GM21786 (cell line): Measurements from ENCODE around the gene ITPR2.
"Not testable (repeated sequence)": the region's sequence is repeated elsewhere in the genome, so short reads cannot be mapped to it uniquely, and the experiment has no call there.

Source experiments
- ATAC-seq: cut with Tn5 transposase; IDR thresholded peaks from one replicate; pipeline ENCODE4 v1.9.1; 2021; ENCODE audit not compliant: unreplicated experiment

Gene ITPR2

DNA sequence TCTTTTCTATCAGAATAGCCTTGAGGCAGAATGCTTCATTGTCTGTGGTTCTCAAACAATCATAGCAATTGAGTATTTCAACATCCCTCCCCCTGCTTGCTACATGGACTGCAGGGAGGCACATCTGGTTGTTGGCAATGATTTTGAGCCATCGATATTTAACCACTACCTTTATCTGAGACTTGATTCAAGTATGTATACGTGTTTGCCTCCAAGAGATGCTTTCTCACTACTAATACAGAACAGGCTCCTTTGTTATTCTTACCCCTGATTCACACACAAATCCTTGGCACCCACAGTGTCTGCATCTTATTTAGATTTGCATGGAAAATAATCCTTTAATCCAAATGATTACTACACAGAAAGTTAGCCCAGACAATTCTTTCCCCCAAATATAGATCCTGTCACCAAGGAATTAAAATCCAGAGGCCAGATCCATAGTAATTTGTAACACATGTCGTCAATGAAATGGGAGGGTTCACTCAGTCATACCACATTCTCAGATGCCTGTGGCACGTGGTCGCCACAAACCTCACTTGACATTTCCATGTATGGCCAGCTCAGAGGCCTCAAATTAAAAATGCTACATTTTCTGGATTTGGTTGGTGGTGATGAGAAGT is 199.3 kb downstream of the ITPR2 start:
- no peak for ATAC-seq

DNA sequence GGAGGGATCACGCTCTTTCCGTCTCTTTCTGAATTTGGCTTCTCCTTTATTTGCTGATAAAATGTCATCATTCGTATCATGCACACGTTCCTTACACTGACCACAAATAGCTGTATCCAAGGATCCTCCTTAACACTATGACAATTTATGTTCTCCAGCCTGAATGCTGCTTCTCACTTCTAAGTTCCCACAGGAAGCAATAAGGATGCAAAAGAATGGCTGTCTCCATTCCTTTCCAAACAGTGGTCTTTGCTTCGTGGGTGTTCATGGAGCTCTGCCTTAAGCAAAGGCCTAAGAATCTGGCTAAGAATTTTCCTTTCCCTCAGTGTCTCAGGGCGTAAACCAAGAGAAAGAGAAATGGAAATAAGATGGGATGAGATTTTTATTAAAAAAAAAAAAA is 200.2 kb downstream of the ITPR2 start:
- ATAC-seq: no peak

DNA sequence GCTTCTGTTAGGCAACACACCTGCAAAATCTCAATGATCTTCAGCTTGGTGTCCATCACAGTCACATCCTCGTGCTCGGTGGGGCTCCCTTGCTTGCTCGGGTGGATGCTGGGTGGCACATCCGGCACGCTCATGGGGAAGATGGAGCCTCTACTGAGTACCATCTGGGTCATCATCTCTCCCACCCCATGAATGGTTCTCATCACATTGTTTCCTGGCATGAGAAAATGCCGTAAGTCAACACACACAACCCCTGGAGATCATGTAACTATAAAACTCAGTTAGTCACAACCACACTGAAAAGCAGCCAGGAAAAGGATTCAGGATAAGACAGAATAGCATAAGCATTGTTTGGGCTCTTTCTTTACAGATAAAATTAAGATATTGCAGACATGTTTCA is 201.1 kb downstream of the ITPR2 start:
- no peak for ATAC-seq

DNA sequence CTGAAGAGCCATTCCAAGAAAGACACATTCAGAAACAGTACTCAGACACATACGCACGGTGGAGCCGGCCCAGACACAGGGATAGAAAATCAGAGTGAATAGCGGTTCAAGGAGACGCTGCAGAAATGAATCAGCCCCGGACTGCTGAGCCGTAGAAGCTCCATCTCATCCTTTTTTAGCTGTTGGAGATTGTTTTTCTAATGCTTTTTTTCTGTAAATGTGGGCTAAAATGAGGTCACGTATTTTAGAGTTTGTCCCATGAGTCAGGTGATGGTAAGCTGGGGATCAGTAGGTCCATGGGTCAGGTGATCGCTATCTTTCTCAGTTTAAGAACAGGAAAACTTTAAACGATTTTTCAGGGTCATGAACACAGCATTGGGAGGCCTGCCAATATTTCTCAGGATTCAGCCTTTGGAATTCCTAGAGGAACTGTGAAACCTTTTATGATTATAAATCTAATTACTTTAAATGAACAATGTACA is 202.4 kb downstream of the ITPR2 start:
- no peak for ATAC-seq

DNA sequence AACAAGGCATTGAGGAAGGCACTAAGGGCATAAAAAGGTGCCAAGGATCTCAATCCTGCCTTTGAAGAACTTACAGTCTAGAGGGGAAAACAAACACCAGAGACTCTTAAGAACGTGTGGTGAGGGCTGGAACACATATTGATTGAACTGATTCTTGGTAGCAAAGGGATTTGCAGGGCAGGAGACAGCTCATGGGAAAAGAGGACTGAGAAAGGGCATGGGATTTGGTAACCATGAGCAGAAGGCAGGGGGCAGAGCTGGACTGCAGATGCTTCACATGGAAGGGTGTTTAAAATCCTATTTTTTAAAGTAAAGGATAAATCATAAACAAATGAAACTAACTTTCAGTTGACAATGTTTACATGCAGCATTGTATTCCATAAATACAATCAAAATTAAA is 203.1 kb downstream of the ITPR2 start:
- ATAC-seq: no peak

DNA sequence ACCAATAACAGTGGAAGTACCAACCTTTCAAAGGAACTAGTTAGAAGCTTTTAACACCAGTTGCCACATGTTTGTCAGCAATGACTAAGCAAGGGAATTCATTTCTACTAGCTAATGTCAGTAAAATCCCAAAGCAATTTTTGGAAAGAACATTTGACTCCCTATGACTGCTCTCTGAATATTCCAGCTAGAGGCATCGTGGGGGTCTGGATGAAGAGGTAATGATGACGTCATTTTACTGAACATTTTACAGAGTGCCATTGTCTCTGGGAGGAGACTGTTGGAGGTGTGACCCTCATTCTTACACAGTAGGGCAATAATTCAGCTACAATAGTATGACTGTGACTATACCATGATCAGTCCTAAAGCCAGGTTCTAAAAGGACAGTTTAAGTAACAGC is 204.8 kb downstream of the ITPR2 start:
- ATAC-seq: no peak

DNA sequence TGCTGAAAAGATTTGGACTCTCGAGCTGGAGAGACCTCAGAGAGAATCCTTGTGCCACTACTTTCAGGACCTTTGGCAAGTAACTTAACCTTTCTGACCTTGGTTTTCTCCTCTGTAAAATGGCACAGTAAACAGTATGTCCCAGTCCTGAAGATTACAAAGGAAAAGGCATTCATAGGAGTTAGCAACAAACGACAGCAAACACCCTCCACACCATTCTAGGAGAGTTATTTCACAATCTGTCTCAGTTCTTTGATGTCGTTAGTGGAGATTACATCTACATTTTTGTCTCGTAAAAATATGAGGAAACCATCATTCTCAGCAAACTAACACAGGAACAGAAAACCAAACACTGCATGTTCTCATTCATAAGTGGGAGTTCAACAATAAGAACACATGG is 205.7 kb downstream of the ITPR2 start:
- ATAC-seq: no peak

DNA sequence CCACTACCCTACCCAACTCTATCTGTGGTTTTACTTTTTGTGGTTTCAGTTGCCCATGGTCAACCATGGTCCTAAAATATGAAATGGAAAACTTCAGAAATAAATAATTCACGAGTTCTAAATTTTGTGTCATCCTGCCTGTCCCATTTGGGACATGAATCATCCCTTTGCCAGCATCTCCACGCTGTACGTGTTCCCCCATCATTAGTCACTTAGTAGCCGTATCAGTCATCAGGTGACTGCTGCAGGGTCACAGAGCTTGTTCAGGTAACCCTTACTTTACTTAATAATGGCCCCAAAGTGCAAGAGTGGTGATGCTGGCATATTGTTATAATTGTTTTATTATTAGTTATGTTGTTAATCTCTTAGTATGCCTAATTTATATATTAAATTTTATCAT is 209.9 kb downstream of the ITPR2 start:
- ATAC-seq: no peak

DNA sequence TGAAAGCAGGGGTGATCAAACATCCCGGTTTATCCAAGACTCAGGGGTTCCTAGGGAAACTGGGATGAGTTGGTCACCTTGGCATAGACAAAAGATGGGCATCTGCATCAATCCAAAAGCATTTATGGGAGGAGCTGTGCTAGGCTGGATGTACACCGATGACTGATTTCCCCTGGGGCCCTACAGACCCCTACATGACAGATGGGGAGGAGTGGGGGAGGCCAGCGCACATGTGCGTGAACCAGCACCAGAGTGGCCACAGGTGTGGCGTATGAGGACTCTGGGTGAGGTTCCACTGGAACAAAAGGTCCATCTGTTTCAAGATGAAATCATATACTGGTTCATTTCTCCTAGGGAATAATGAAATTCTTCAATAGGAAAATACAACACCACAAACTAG is 210.4 kb downstream of the ITPR2 start:
- ATAC-seq: no peak

DNA sequence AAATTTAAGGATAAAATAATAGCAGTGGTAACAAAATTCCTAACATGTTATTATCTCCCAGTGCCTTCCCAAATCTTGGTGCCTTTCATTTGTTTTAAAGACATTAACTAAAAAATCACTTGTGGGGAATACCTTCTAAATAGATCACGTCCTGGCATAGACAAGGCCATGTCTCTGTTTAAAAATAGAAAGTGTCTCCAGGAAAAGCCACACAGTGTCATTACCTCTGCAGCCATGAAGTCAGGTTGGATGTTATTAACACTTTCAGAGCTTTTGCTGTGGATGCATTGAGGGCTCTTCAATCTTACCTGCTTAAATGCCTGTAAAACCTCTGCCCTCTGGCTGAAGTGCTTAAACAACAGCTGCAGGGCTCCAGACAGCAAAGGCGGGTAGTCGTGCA is 211.1 kb downstream of the ITPR2 start:
- no peak for ATAC-seq

DNA sequence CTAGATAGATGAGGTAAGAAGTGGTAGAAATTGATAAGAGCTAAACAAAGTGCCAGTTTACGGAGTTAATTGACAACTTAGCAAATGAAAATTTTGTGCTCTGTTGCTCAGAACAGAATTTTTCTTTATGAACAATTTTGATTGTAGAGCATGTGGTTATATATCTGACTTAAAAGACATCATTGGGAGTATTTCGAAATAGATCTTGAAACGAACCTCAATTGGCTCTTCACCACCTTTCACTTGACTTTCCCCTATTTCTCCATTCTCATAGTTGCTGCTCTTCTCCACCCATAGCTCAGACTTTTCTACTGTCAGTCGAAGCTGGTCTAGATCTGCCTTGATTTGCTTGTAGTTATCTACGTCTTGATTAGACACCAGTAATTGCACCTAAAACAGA is 212.1 kb downstream of the ITPR2 start:
- ATAC-seq: no peak

DNA sequence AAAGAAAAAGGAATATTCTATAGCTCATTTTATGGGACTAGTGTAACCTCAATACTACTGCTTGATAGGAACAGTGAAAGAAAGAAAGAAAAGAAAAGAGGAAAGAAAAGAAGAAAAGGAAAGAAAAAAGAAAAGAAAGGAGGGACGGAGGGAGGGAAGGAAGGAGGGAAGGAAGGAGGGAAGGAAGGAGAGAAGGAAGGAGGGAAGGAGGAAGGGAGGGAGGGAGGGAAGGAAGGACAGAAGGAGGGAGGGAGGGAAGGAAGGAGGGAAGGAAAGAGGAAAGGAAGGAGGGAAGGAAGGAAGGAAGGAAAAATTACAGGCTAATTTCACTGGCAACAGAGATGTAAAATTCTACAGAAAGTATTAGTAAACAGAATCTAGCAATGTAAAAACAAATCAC is 215.5 kb downstream of the ITPR2 start:
- no peak for ATAC-seq

DNA sequence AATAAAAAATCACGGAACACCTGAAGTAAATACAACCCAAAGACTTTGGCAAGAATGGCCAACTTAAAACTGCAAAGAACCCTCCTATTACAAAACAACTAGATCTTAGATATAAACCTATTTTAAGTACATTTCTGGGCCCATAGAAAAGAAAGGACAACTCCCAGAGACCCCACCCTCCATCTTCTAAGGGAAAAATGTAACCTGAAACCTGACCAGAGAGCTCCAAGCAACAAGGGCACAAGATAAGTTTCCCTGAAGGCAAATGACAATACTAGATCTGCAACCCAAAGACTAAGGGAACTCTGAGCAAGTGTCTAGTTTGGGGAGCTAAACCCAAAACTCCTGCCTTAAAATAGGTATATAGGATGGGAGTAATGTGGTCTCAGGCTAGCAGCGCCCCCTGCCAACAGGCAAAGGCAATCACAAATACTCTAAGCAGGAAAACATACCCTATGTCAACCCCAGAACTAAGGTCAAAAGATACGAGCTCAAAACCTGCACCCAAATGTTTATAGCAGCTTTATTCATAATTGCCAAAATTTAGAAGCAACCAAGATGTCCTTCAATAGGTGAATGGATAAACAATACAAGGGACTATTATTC is 218.9 kb downstream of the ITPR2 start:
- no peak for ATAC-seq

DNA sequence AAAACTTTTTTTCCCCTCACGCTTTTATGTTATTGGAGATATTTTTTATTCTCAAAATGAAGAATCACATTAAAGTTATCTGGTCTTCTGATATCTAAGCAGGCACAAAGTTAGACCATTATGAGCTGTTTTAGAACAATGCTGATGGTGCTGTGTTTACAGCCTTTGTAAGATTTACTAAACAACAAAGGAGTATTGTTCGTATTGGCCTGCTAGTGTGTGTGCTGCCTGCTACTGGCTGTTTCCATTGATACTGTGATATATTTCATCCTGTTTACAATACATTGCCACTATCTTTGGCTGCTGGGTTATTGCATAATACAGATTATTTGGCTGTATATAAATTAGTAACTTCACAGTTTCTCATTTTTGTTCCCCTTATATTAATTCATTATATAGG is 220.8 kb downstream of the ITPR2 start:
- ATAC-seq: no peak

DNA sequence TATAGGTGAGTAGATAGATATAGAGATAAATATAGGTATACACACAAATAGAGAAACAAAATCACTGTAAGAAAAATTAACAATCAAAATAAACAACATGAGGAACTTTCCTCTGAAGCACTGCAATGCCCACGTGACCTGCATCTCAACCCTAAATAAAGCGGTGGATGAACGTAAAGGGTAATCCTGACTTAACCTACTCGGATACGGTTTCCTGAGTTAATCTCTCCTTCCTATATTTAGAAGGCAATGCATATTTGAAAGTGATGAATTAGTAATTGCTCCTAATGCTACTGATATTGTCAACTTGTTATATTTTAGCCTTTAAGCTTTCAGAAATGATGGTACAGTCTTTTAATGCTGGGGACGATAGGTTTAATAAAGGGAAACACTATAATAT is 221.4 kb downstream of the ITPR2 start:
- no peak for ATAC-seq

DNA sequence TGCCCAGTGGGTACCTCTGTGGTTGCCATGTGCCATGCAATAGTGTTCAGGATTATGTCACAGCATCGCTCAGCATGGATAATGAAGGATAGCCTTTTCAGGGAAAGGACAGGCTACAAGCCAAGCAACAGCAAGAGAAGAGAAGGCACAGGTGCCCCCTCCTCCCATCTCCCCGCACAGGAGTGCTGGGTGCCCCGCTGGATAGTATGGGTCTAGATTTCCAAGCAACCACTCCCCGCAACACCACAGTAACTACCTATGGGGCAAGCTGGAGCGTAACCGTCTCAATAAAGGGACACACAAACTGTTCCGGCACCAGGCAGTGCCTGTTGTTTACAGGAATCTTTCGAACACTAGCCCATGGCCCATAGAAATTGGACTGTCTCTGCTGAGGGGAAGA is 222.2 kb downstream of the ITPR2 start:
- ATAC-seq: no peak

DNA sequence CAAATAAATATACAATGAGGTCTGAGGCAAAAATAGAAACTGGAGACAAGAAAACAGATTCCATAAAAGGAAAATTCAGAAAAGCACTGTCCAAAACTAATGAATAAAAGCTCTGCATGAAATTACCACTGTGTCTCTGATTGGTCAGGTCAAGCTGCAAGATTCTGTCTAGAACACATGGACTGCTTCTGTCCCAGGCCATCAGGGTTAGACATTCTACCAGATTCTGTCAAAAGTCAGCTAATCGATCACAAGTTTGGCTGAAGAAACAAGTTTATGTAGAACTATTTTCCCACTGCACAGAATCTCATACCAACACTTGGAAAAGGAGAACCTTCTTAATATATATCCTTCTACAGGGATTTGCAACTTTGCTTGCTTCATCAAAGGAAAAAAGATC is 223.0 kb downstream of the ITPR2 start:
- no peak for ATAC-seq

DNA sequence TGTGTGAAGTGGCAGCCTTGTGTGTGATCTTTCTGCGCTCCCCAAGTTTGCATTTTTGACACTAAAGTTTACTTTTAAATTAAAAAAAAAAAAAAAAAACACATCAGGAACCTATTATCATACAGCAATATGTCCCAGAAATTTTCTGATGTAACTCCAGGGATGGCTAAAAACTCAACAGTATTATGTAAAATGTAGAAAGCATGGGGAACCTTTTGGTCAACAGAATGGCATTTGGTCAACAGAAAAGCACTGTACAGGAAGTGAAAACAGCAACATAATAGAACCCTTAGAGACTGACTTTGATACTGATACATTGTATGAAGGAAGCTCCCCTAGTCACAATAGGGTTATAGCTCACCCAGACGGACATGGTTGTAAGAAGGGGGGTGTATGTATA is 224.3 kb downstream of the ITPR2 start:
- ATAC-seq: no peak

DNA sequence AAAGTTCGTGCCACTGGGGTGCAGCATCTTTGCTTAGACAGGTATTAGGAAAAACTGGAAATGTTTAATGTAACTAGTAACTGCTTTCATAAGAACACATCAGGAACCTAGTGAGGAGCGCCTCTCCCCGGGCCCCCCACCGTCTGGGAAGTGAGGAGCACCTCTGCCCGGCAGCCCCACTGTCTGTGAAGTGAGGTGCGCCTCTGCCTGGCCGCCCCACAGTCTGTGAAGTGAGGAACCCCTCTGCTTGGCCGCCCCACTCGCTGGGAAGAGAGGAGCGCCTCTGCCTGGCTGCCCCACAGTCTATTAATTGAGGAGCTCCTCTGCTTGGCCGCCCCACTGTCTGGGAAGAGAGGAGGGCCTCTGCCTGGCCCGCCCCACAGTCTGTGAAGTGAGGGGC is 224.7 kb downstream of the ITPR2 start:
- no peak for ATAC-seq

DNA sequence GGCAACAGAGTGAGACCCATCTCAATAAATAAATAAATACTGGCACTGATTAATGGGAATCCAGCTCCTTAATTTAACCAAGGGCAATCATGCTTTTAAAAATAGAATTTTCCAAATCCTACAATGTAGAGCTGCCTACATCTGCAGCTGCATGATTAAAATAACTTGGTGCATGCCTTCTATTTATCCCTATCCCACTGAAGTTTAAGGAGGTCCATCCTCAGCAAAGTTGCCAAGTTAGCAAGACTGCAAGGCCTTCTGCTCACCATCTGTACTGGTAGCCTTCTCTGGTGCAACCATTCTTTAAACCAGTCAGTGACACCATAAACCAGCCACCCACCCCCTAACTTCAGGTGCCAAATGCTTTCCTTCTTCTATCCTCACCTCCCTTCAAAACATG is 226.1 kb downstream of the ITPR2 start:
- ATAC-seq: no peak

DNA sequence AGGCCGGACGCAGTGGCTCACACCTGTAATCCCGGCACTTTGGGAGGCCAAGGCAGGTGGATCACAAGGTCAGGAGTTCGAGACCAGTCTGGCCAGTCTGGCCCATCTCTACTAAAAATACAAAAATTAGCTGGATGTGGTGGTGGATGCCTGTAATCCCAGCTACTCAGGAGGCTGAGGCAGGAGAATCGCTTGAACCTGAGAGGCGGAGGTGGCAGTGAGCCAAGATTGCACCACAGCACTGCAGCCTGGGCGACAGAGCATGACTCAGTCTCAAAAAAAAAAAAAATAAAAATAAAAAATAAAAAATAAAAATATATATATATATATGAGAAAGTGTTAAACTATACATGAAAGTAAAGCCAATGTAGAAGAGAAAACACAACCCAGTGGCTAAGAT is 228.2 kb downstream of the ITPR2 start:
- not testable (repeated sequence) for ATAC-seq

DNA sequence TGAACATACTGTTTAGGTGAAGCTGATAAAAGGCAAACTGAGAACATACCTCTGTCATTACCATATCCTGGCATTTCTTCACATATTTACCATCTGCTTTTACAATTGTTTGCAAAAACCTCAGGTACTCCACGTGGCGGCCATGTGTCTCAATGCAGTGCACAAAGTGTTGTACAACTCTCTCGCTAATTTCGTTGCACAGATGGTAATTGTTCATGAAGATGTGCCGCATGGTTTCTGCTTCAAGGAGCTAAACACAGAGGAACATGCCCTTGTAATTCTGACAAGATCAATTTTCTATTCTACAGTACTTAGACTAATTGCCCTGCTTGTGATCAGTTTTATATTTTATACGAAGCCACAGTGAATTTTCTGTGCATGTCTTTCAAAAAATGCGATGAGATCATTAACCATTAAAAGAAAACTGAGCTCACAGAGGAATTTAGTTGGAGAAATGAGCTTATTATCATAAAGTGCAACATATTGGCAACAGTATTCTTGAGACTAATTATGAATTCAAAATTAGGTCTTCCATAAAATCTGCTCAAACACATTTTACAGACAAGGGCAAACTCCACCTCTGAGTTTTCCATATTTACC is 233.8 kb downstream of the ITPR2 start:
- no peak for ATAC-seq

DNA sequence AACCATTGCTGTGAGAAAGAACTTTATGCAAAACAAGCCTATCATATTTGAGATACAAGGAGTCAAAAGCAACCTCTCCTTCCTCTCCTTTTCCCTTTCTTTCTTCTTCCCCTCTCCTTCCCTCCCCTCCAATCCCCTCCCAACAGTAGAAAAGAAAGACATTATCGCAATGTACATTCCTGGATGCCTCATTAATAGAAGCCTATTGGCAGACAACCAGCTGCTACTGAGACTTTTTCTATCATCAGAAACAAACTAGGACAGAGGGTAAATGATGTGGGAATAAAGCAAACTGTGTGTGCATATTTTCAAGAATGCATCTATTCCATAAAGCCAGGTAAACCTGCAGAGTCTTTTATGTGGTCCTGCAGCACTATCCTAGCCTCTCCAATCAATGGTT is 237.2 kb downstream of the ITPR2 start:
- no peak for ATAC-seq
